ENCODE data around the gene TACC3.

Gene TACC3

GRCh38 chr4:1776521-1777161 is 55.3 kb downstream of the TACC3 start:
- no peak for DNase-seq (ENCODE audit: low spot score)

- DNase-seq (ENCODE audit: low spot score): no peak
Observed at GRCh38 chr4:1777822-1778641, 56.7 kb downstream of the TACC3 start.

- DNase-seq (ENCODE audit: low spot score): no peak
Observed at GRCh38 chr4:1778642-1779392, 57.5 kb downstream of the TACC3 start.

- no peak for DNase-seq (ENCODE audit: low spot score)
Observed at GRCh38 chr4:1779588-1780382, 58.5 kb downstream of the TACC3 start.

- DNase-seq (ENCODE audit: low spot score): no peak
Observed at GRCh38 chr4:1780435-1780834, 59.1 kb downstream of the TACC3 start.

GRCh38 chr4:1783015-1783414 is 61.7 kb downstream of the TACC3 start:
- DNase-seq (ENCODE audit: low spot score): no peak

- no peak for DNase-seq (ENCODE audit: low spot score)
Observed at GRCh38 chr4:1783970-1784369, 62.6 kb downstream of the TACC3 start.

- no peak for DNase-seq (ENCODE audit: low spot score)
Observed at GRCh38 chr4:1784395-1784788, 63.1 kb downstream of the TACC3 start.

GRCh38 chr4:1784789-1785591 is 63.7 kb downstream of the TACC3 start:
- no peak for DNase-seq (ENCODE audit: low spot score)

GRCh38 chr4:1785592-1785991 is 64.3 kb downstream of the TACC3 start:
- DNase-seq (ENCODE audit: low spot score): no peak

- no peak for DNase-seq (ENCODE audit: low spot score)
Observed at GRCh38 chr4:1786544-1787362, 65.4 kb downstream of the TACC3 start.

- no peak for DNase-seq (ENCODE audit: low spot score)
Observed at GRCh38 chr4:1787411-1788077, 66.2 kb downstream of the TACC3 start.

GRCh38 chr4:1788254-1788973 is 67.1 kb downstream of the TACC3 start:
- no peak for DNase-seq (ENCODE audit: low spot score)

- no peak for DNase-seq (ENCODE audit: low spot score)
Observed at GRCh38 chr4:1789552-1789951, 68.2 kb downstream of the TACC3 start.

GRCh38 chr4:1790005-1790404 is 68.7 kb downstream of the TACC3 start:
- DNase-seq (ENCODE audit: low spot score): no peak

GRCh38 chr4:1792158-1792831 is 71.0 kb downstream of the TACC3 start:
- DNase-seq (ENCODE audit: low spot score): no peak

- DNase-seq (ENCODE audit: low spot score): no peak
Observed at GRCh38 chr4:1792832-1793495, 71.6 kb downstream of the TACC3 start, which contains the start of gene FGFR3. Gene FGFR3, plus strand, starts transcription at chr4:1793293. Its CDS starts 642 bp downstream, at chr4:1793935.

- no peak for DNase-seq (ENCODE audit: low spot score)
Observed at GRCh38 chr4:1793496-1793840, 72.1 kb downstream of the TACC3 start.
